ENCODE data around the gene FGF2.
"Not testable (repeated sequence)": the region's sequence is repeated elsewhere in the genome, so short reads cannot be mapped to it uniquely, and the experiment has no call there.

- TF ChIP-seq CTCF (IDR thresholded peaks at IDR 0.05; ENCODE audit: low read depth, low read length, poor library complexity, severe bottlenecking); EZH2phosphoT487 (IDR thresholded peaks at IDR 0.05; ENCODE audit: borderline replicate concordance, low read length): not testable (repeated sequence)
Observed at GRCh38 chr4:122811781-122812180, 14.8 kb upstream of the FGF2 start.

Data from DOHH2 (cell line).